KMS-11 (cell line): ENCODE results near the gene TROAP.
"Not testable (repeated sequence)": the region's sequence is repeated elsewhere in the genome, so short reads cannot be mapped to it uniquely, and the experiment has no call there.

Experiments used
- H2AFZ ChIP-seq: fragments of 200-600 bp; sonication (generic); 2 replicates; pipeline ENCODE4 v1.6.1; 2016; ENCODE audit warnings: antibody characterized with exemption, mixed run types, low read depth
- H3K27ac ChIP-seq: fragments of 200-600 bp; sonication (generic); 2 replicates; pipeline ENCODE4 v1.6.1; 2016; ENCODE audit warnings: mild to moderate bottlenecking, mixed run types
- H3K27me3 ChIP-seq: fragments of 200-600 bp; sonication (generic); 2 replicates; pipeline ENCODE4 v1.6.1; 2017; ENCODE audit warnings: mild to moderate bottlenecking, low read depth, mixed run types, moderate library complexity; ENCODE audit not compliant: insufficient read depth
- H3K36me3 ChIP-seq: fragments of 200-600 bp; sonication (generic); 2 replicates; pipeline ENCODE4 v1.6.1; 2017; ENCODE audit warnings: mild to moderate bottlenecking, mixed run types; ENCODE audit not compliant: insufficient read depth
- H3K4me1 ChIP-seq: fragments of 200-600 bp; sonication (generic); 2 replicates; pipeline ENCODE4 v1.6.1; 2016; ENCODE audit warnings: mild to moderate bottlenecking, low read depth, mixed run types; ENCODE audit not compliant: poor library complexity, severe bottlenecking
- H3K4me2 ChIP-seq: fragments of 200-600 bp; sonication (generic); 2 replicates; pipeline ENCODE4 v1.7.0; 2016; ENCODE audit warnings: mild to moderate bottlenecking, mixed run types
- H3K4me3 ChIP-seq: fragments of 200-600 bp; sonication (generic); IDR thresholded peaks from 2 replicates; pipeline ENCODE4 v1.6.1; 2017; ENCODE audit warnings: low read depth, low read length, mixed read lengths; ENCODE audit not compliant: insufficient read depth
- H3K79me2 ChIP-seq: fragments of 200-600 bp; sonication (generic); 2 replicates; pipeline ENCODE4 v1.6.1; 2016; ENCODE audit warnings: low read depth, mixed run types; ENCODE audit not compliant: insufficient read depth
- H3K9ac ChIP-seq: fragments of 200-600 bp; sonication (generic); 2 replicates; pipeline ENCODE4 v1.6.1; 2016; ENCODE audit warnings: mild to moderate bottlenecking, mixed run types
- H4K20me1 ChIP-seq: fragments of 200-600 bp; sonication (generic); 2 replicates; pipeline ENCODE4 v1.6.1; 2016; ENCODE audit warnings: mild to moderate bottlenecking, mixed run types; ENCODE audit not compliant: insufficient read depth
- TF ChIP-seq, protein P1 (sequence below): fragments of 200-600 bp; sonication (generic); conservative IDR thresholded peaks from 2 replicates; pipeline ENCODE4 v1.6.1; 2017; ENCODE audit warnings: low read depth, mild to moderate bottlenecking, antibody characterized with exemption, low read length, moderate library complexity, mixed read lengths

Gene TROAP

DNA sequence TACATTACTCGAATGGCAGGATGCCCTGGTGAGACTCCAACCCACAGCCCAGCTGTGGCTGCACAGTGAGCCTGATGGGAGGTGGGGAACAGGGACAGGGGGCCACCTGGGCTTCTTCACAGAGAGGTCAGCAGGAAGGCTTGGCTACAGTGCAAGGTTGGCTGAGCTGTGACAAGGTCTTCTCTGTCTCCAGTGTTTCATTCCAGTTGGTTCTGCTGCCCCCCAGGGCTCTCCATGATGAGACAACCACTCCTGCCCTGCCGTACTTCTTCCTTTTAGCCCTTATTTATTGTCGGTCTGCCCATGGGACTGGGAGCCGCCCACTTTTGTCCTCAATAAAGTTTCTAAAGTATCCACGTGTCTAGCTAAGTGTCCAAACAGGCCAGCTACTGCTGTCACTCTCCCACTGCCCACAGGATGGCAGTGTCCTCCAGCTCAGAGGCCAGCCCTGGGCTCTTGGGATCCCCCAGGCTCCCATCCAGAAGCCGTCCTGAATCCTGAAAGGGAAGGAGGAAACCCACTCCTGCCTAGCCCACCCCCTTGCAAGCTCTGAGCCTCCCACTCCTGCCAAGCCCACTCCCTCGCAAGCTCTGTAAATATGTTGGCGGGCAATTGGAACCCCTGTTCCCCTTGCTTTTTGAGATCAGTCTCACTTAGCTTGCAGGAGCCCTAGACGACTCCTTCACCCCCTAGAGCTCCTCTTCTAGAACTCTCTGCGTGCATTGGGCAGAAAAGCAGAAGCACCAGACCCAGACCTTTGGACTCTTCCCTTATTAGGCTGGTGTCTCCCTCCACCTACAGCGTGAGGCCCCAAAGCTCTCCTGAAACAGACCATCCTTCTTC is 8.5 kb downstream of the TROAP start:
- no peaks in the 10 kb centered on the region for H3K27me3 ChIP-seq
- no peaks in the 10 kb centered on the region for H3K79me2 ChIP-seq
- no peaks in the 10 kb centered on the region for H3K36me3 ChIP-seq
- H3K4me3 ChIP-seq, result no peak overlapping the region
- no peak overlapping the region for H3K9ac ChIP-seq
- H2AFZ ChIP-seq, result no peak overlapping the region
- TF ChIP-seq, protein P1, sequence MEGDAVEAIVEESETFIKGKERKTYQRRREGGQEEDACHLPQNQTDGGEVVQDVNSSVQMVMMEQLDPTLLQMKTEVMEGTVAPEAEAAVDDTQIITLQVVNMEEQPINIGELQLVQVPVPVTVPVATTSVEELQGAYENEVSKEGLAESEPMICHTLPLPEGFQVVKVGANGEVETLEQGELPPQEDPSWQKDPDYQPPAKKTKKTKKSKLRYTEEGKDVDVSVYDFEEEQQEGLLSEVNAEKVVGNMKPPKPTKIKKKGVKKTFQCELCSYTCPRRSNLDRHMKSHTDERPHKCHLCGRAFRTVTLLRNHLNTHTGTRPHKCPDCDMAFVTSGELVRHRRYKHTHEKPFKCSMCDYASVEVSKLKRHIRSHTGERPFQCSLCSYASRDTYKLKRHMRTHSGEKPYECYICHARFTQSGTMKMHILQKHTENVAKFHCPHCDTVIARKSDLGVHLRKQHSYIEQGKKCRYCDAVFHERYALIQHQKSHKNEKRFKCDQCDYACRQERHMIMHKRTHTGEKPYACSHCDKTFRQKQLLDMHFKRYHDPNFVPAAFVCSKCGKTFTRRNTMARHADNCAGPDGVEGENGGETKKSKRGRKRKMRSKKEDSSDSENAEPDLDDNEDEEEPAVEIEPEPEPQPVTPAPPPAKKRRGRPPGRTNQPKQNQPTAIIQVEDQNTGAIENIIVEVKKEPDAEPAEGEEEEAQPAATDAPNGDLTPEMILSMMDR, result peak; percentile 54
- H3K4me2 ChIP-seq, result no peak overlapping the region
- no peaks in the 10 kb centered on the region for H4K20me1 ChIP-seq
- no peaks in the 10 kb centered on the region for H3K4me1 ChIP-seq
- H3K27ac ChIP-seq, result no peak overlapping the region

DNA sequence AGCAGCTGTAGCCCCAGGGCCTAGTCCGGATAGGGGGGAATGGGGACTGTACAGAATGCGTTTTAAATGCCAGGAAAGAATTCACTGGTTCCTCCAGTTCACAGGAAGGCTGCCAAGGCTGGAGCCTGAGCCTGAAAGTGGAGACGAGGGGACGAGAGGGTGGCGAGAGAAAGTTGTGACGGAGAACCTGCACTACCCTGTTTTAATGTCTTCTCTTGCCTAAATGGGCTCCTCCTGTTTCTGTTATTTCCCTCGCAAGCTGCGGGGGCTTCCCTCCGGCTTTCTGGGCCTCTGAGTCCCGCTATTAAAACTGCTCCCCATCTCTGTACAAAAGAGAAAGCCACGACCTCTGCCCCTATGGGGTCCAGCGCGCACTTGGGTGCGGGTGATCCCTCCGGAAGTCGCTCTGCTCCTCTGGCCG is 9.4 kb downstream of the TROAP start:
- H3K4me2 ChIP-seq, result no peak overlapping the region
- no peak overlapping the region for H3K9ac ChIP-seq
- H3K27ac ChIP-seq, result no peak overlapping the region
- TF ChIP-seq, protein P1, result no peak
- H3K4me3 ChIP-seq, result no peak overlapping the region
- H3K79me2 ChIP-seq, result no peaks in the 10 kb centered on the region
- H3K27me3 ChIP-seq, result no peaks in the 10 kb centered on the region
- H3K36me3 ChIP-seq, result no peaks in the 10 kb centered on the region
- no peaks in the 10 kb centered on the region for H3K4me1 ChIP-seq
- no peak overlapping the region for H2AFZ ChIP-seq
- no peaks in the 10 kb centered on the region for H4K20me1 ChIP-seq

DNA sequence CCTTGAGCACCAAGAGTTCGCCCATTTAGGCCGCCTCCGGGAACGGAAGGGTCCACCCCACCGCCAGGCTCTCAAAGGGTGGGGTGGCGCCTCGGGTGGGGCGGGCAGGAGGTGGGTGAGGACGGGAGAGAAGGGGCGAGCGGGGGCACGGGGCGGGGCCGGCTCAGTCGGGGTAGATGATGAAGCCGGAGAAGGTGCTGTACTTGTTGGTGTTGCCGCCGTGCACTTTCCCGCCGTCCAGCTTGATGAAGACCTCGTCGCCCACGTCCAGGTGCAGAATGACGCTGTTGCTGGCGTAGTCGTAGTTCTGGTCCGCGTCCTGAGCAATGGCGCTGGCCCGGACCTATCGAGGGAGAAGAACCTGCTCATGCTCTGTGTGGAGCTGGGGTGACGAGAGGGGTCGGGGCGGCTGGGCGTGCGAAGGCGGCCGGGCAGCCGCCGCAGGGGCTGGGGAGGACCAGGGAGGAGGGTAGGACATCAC is 9.9 kb downstream of the TROAP start:
- no peak overlapping the region for H3K9ac ChIP-seq
- H3K27me3 ChIP-seq, result no peaks in the 10 kb centered on the region
- H4K20me1 ChIP-seq, result no peaks in the 10 kb centered on the region
- no peaks in the 10 kb centered on the region for H3K79me2 ChIP-seq
- no peak overlapping the region for H3K4me2 ChIP-seq
- H3K27ac ChIP-seq, result no peak overlapping the region
- TF ChIP-seq, protein P1, result no peak
- no peaks in the 10 kb centered on the region for H3K36me3 ChIP-seq
- no peaks in the 10 kb centered on the region for H3K4me1 ChIP-seq
- no peak overlapping the region for H3K4me3 ChIP-seq
- no peak overlapping the region for H2AFZ ChIP-seq

DNA sequence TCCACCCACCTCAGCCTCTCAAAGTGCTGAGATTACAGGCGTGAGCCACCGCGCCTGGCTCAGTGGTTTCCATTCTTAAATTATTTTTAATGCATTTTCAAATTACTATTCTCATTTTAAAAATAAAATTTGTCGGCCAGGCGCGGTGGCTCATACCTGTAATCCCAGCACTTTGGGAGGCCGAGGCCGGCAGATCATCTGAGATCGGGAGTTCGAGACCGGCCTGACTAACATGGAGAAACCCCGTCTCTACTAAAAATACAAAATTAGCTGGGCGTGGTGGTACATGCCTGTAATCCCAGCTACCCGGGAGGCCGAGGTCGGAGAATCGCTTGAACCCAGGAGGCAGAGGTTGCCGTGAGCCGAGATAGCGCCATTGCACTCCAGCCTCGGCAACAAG is 10.7 kb downstream of the TROAP start:
- not testable (repeated sequence) for H3K27ac ChIP-seq, H3K9ac ChIP-seq, H3K4me3 ChIP-seq, H3K4me2 ChIP-seq, H3K4me1 ChIP-seq, H3K79me2 ChIP-seq, H3K36me3 ChIP-seq, H3K27me3 ChIP-seq, H4K20me1 ChIP-seq, H2AFZ ChIP-seq

DNA sequence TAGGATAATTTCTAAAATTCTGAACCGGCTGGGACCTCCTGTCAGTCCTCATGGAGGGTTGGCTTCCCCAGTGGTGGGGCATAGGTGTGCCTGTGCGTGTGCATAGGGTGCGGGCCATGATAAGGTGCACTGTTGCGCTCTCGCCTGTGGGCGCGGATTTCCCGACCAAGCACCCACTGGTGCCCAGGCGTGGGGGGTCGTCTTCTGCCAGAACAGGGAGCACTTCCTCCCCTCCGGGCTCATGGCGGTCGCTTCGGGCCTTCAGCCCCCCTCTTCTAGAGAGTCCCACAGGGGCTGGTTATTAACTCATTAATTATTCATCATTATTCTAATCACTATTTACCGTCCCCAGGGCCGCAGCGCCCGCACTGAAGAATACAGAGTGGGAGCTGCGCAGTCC is 11.2 kb downstream of the TROAP start:
- H3K4me1 ChIP-seq, result no peaks in the 10 kb centered on the region
- no peak overlapping the region for H3K4me3 ChIP-seq
- no peaks in the 10 kb centered on the region for H3K27me3 ChIP-seq
- no peaks in the 10 kb centered on the region for H3K79me2 ChIP-seq
- no peak overlapping the region for H3K9ac ChIP-seq
- H2AFZ ChIP-seq, result no peak overlapping the region
- TF ChIP-seq, protein P1, result no peak
- H3K27ac ChIP-seq, result no peak overlapping the region
- H4K20me1 ChIP-seq, result no peaks in the 10 kb centered on the region
- H3K4me2 ChIP-seq, result no peak overlapping the region
- no peaks in the 10 kb centered on the region for H3K36me3 ChIP-seq
